ENCODE results near the gene FAM120A. TPM values are rescaled to one million over a fixed set of nuclear protein-coding genes. Genes with fewer than 3 reads are reported as not detected.

Gene FAM120A
- total RNA-seq, 1 experiment from 2014 or later = 73.3 TPM

- Histone ChIP-seq H3K27ac (no peak overlapping the region), H3K4me1 (replicated peaks) (peaks cover 7% of the 10 kb centered on the region; the same call in 1 of the 2 replicates), H3K4me3 (no peak overlapping the region), H3K36me3 (peaks cover 7% of the 10 kb centered on the region), H3K27me3 (replicated peaks) (no peaks in the 10 kb centered on the region), H3K9me3 (replicated peaks) (no peaks in the 10 kb centered on the region)
- no peak for DNase-seq (ENCODE audit: low read depth in 1 of 2, low spot score in 2 of 2)
These were observed 62.1 kb downstream of the FAM120A start for GRCh38 chr9:93513606-93514005.

GRCh38 chr9:93517331-93517730 is 65.8 kb downstream of the FAM120A start:
- no peaks in the 10 kb centered on the region for H3K9me3 ChIP-seq (replicated peaks)
- H3K36me3 ChIP-seq = peaks cover 7% of the 10 kb centered on the region
- H3K27me3 ChIP-seq (replicated peaks) = no peaks in the 10 kb centered on the region
- no peak overlapping the region for H3K4me3 ChIP-seq
- DNase-seq (ENCODE audit: low read depth in 1 of 2, low spot score in 2 of 2) = no peak
- no peak overlapping the region for H3K27ac ChIP-seq
- H3K4me1 ChIP-seq (replicated peaks) = no peaks in the 10 kb centered on the region

- Histone ChIP-seq H3K4me1 (replicated peaks) (no peaks in the 10 kb centered on the region), H3K9me3 (replicated peaks) (no peaks in the 10 kb centered on the region), H3K27ac (no peak overlapping the region), H3K4me3 (no peak overlapping the region), H3K27me3 (replicated peaks) (no peaks in the 10 kb centered on the region), H3K36me3 (peaks cover 17% of the 10 kb centered on the region)
- DNase-seq (ENCODE audit: low read depth in 1 of 2, low spot score in 2 of 2) = no peak
These were observed 69.0 kb downstream of the FAM120A start for GRCh38 chr9:93520523-93520922.

- Histone ChIP-seq H3K27ac (no peak overlapping the region), H3K4me1 (replicated peaks) (no peaks in the 10 kb centered on the region), H3K4me3 (no peak overlapping the region), H3K27me3 (replicated peaks) (no peaks in the 10 kb centered on the region), H3K36me3 (peaks cover 18% of the 10 kb centered on the region), H3K9me3 (replicated peaks) (no peaks in the 10 kb centered on the region)
- no peak for DNase-seq (ENCODE audit: low read depth in 1 of 2, low spot score in 2 of 2)
These were observed 71.3 kb downstream of the FAM120A start for GRCh38 chr9:93522736-93523135.

GRCh38 chr9:93523518-93524144 is 72.1 kb downstream of the FAM120A start:
- no peak overlapping the region for H3K4me3 ChIP-seq
- H3K9me3 ChIP-seq (replicated peaks) = no peaks in the 10 kb centered on the region
- peaks cover 22% of the 10 kb centered on the region for H3K36me3 ChIP-seq
- no peak for DNase-seq (ENCODE audit: low read depth in 1 of 2, low spot score in 2 of 2)
- H3K4me1 ChIP-seq (replicated peaks) = no peaks in the 10 kb centered on the region
- H3K27me3 ChIP-seq (replicated peaks) = no peaks in the 10 kb centered on the region
- H3K27ac ChIP-seq = no peak overlapping the region

GRCh38 chr9:93525476-93525875 is 74.0 kb downstream of the FAM120A start:
- Histone ChIP-seq H3K36me3 (peaks cover 40% of the 10 kb centered on the region), H3K27me3 (replicated peaks) (no peaks in the 10 kb centered on the region), H3K4me3 (no peak overlapping the region), H3K4me1 (replicated peaks) (no peaks in the 10 kb centered on the region), H3K9me3 (replicated peaks) (no peaks in the 10 kb centered on the region), H3K27ac (no peak overlapping the region)
- no peak for DNase-seq (ENCODE audit: low read depth in 1 of 2, low spot score in 2 of 2)

GRCh38 chr9:93531374-93531773 is 79.9 kb downstream of the FAM120A start:
- H3K4me1 ChIP-seq (replicated peaks) = no peaks in the 10 kb centered on the region
- no peaks in the 10 kb centered on the region for H3K27me3 ChIP-seq (replicated peaks)
- H3K9me3 ChIP-seq (replicated peaks) = no peaks in the 10 kb centered on the region
- DNase-seq (ENCODE audit: low read depth in 1 of 2, low spot score in 2 of 2) = no peak
- peaks cover 70% of the 10 kb centered on the region for H3K36me3 ChIP-seq
- H3K27ac ChIP-seq = no peak overlapping the region
- no peak overlapping the region for H3K4me3 ChIP-seq

GRCh38 chr9:93532141-93532540 is 80.7 kb downstream of the FAM120A start:
- Histone ChIP-seq H3K36me3 (peaks cover 73% of the 10 kb centered on the region), H3K27me3 (replicated peaks) (no peaks in the 10 kb centered on the region), H3K9me3 (replicated peaks) (no peaks in the 10 kb centered on the region), H3K27ac (no peak overlapping the region), H3K4me1 (replicated peaks) (no peaks in the 10 kb centered on the region), H3K4me3 (no peak overlapping the region)
- DNase-seq (ENCODE audit: low read depth in 1 of 2, low spot score in 2 of 2) = peak in 1 of 2 experiments; percentile 6

GRCh38 chr9:93533863-93534262 is 82.4 kb downstream of the FAM120A start:
- Histone ChIP-seq H3K4me1 (replicated peaks) (no peaks in the 10 kb centered on the region), H3K27ac (no peak overlapping the region), H3K36me3 (peaks cover 62% of the 10 kb centered on the region), H3K9me3 (replicated peaks) (no peaks in the 10 kb centered on the region), H3K27me3 (replicated peaks) (no peaks in the 10 kb centered on the region), H3K4me3 (no peak overlapping the region)
- DNase-seq (ENCODE audit: low read depth in 1 of 2, low spot score in 2 of 2) = no peak

- no peak for DNase-seq (ENCODE audit: low read depth in 1 of 2, low spot score in 2 of 2)
- Histone ChIP-seq H3K27me3 (replicated peaks) (no peaks in the 10 kb centered on the region), H3K36me3 (peaks cover 53% of the 10 kb centered on the region), H3K9me3 (replicated peaks) (no peaks in the 10 kb centered on the region), H3K4me1 (replicated peaks) (no peaks in the 10 kb centered on the region), H3K27ac (no peak overlapping the region), H3K4me3 (no peak overlapping the region)
These were observed 84.7 kb downstream of the FAM120A start for GRCh38 chr9:93536167-93536566.

GRCh38 chr9:93536874-93537273 is 85.4 kb downstream of the FAM120A start:
- no peaks in the 10 kb centered on the region for H3K4me1 ChIP-seq (replicated peaks)
- H3K27ac ChIP-seq = no peak overlapping the region
- no peaks in the 10 kb centered on the region for H3K9me3 ChIP-seq (replicated peaks)
- H3K27me3 ChIP-seq (replicated peaks) = no peaks in the 10 kb centered on the region
- H3K36me3 ChIP-seq = peaks cover 47% of the 10 kb centered on the region
- no peak overlapping the region for H3K4me3 ChIP-seq
- DNase-seq (ENCODE audit: low read depth in 1 of 2, low spot score in 2 of 2) = no peak

- no peaks in the 10 kb centered on the region for H3K9me3 ChIP-seq (replicated peaks)
- H3K27me3 ChIP-seq (replicated peaks) = no peaks in the 10 kb centered on the region
- H3K36me3 ChIP-seq = peaks cover 39% of the 10 kb centered on the region
- no peak for DNase-seq (ENCODE audit: low read depth in 1 of 2, low spot score in 2 of 2)
- H3K27ac ChIP-seq = no peak overlapping the region
- H3K4me1 ChIP-seq (replicated peaks) = no peaks in the 10 kb centered on the region
- no peak overlapping the region for H3K4me3 ChIP-seq
These were observed 88.8 kb downstream of the FAM120A start for GRCh38 chr9:93540305-93540704.

GRCh38 chr9:93541005-93541404 is 89.5 kb downstream of the FAM120A start:
- Histone ChIP-seq H3K4me1 (replicated peaks) (no peaks in the 10 kb centered on the region), H3K36me3 (peaks cover 32% of the 10 kb centered on the region), H3K9me3 (replicated peaks) (no peaks in the 10 kb centered on the region), H3K4me3 (no peak overlapping the region), H3K27me3 (replicated peaks) (no peaks in the 10 kb centered on the region), H3K27ac (no peak overlapping the region)
- DNase-seq (ENCODE audit: low read depth in 1 of 2, low spot score in 2 of 2) = no peak

- H3K27ac ChIP-seq = no peak overlapping the region
- H3K27me3 ChIP-seq (replicated peaks) = no peaks in the 10 kb centered on the region
- no peaks in the 10 kb centered on the region for H3K4me1 ChIP-seq (replicated peaks)
- peaks cover 26% of the 10 kb centered on the region for H3K36me3 ChIP-seq
- no peaks in the 10 kb centered on the region for H3K9me3 ChIP-seq (replicated peaks)
- DNase-seq (ENCODE audit: low read depth in 1 of 2, low spot score in 2 of 2) = no peak
- H3K4me3 ChIP-seq = no peak overlapping the region
These were observed 90.3 kb downstream of the FAM120A start for GRCh38 chr9:93541581-93542349.

Measured in SJSA1 (cell line).